ENCODE measurements around the gene TMEM213. TPM values are rescaled to one million over a fixed set of nuclear protein-coding genes. Genes with fewer than 3 reads are reported as not detected.

TMEM213 gene
- total RNA-seq, 1 donor, result not detected

GRCh38 chr7:138871065-138871813 is 73.4 kb downstream of the TMEM213 start:
- DNase-seq (ENCODE audit: low read depth in 2 of 3, low spot score in 2 of 3), result no peak

GRCh38 chr7:138871814-138872090 is 74.0 kb downstream of the TMEM213 start:
- DNase-seq (ENCODE audit: low read depth in 2 of 3, low spot score in 2 of 3), result no peak

GRCh38 chr7:138872576-138872975 is 74.8 kb downstream of the TMEM213 start:
- DNase-seq (ENCODE audit: low read depth in 2 of 3, low spot score in 2 of 3), result no peak

GRCh38 chr7:138873220-138873892 is 75.6 kb downstream of the TMEM213 start:
- DNase-seq (ENCODE audit: low read depth in 2 of 3, low spot score in 2 of 3), result no peak

GRCh38 chr7:138875794-138876193 is 78.0 kb downstream of the TMEM213 start:
- peak in 1 of 3 donors; percentile 10 for DNase-seq (ENCODE audit: low read depth in 2 of 3, low spot score in 2 of 3)

- no peak for DNase-seq (ENCODE audit: low read depth in 2 of 3, low spot score in 2 of 3)
Observed at GRCh38 chr7:138876326-138876725, 78.5 kb downstream of the TMEM213 start.

- no peak for DNase-seq (ENCODE audit: low read depth in 2 of 3, low spot score in 2 of 3)
Observed at GRCh38 chr7:138878051-138878450, 80.3 kb downstream of the TMEM213 start.

- no peak for DNase-seq (ENCODE audit: low read depth in 2 of 3, low spot score in 2 of 3)
Observed at GRCh38 chr7:138878856-138879255, 81.1 kb downstream of the TMEM213 start.

GRCh38 chr7:138879356-138879755 is 81.6 kb downstream of the TMEM213 start:
- DNase-seq (ENCODE audit: low read depth in 2 of 3, low spot score in 2 of 3), result no peak

GRCh38 chr7:138880881-138881578 is 83.2 kb downstream of the TMEM213 start:
- no peak for DNase-seq (ENCODE audit: low read depth in 2 of 3, low spot score in 2 of 3)

- no peak for DNase-seq (ENCODE audit: low read depth in 2 of 3, low spot score in 2 of 3)
Observed at GRCh38 chr7:138881579-138882188, 83.9 kb downstream of the TMEM213 start.

- no peak for DNase-seq (ENCODE audit: low read depth in 2 of 3, low spot score in 2 of 3)
Observed at GRCh38 chr7:138882249-138882648, 84.5 kb downstream of the TMEM213 start.

- peak in 1 of 3 donors; percentile 10 for DNase-seq (ENCODE audit: low read depth in 2 of 3, low spot score in 2 of 3)
Observed at GRCh38 chr7:138885383-138886147, 87.8 kb downstream of the TMEM213 start.

- peak; percentile 49 to 90 (median 69) for DNase-seq (ENCODE audit: low read depth in 2 of 3, low spot score in 2 of 3)
Observed at GRCh38 chr7:138886501-138886917, 88.7 kb downstream of the TMEM213 start.

GRCh38 chr7:138887085-138887710 is 89.4 kb downstream of the TMEM213 start:
- no peak for DNase-seq (ENCODE audit: low read depth in 2 of 3, low spot score in 2 of 3)

Small RNA genes within 50 kb of the gene (small RNA-seq; reads per million reads assigned to genes)
- gene RNU6-1272P, result not detected

Other genes starting within 250 kb of the TMEM213 start
- 3.8 TPM for gene SVOPL, start 96.6 kb upstream of the TMEM213 start, total RNA-seq
- not detected for gene ATP6V0A4, start 202 bp downstream of the TMEM213 start, total RNA-seq
- 5.1 TPM for gene KIAA1549, start 183.4 kb downstream of the TMEM213 start, total RNA-seq
- 21.8 TPM for gene ZC3HAV1L, start 238.0 kb downstream of the TMEM213 start, total RNA-seq

Data from hematopoietic multipotent progenitor cell (in vitro differentiated cells).